ENCODE measurements around the gene RERE.

DNA sequence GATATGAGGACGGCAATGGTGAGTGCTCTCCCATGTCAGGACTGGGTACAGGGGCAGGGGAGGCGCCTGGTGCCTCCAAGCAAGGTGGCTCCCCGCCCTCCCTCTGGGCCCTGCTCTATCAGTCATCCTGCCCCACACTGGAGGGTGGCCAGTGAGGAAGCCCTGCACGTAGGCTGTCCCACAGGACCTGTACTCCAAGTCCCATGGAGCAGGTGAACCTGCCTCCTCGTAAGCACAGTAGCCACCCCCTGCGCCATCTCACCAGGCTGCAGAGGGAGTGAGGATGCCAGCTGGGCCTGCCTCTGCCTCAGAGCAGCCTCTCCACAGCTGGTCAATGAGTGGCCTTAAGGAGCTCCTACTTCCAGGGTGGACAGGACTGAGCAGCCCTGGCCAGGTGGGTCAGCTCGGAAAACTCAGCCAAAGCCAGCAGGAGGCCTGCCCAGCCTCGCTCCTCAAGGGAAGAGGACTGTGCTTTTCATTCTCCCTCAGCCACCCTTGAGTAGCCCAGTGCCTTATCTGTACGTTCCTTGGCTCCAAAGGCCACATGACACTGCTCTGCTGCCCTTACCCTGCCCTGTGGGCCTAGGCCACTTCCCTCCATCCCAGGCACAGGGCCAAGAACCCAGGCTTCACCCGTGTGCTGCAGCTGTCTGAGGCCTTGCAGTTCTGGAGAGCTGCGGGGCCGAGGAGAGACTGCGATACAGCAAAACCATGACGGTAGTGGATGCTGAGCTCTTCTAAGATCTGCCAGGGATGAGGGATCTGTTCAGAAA, 459.9 kb downstream of the RERE start:
- TF ChIP-seq, protein P1, sequence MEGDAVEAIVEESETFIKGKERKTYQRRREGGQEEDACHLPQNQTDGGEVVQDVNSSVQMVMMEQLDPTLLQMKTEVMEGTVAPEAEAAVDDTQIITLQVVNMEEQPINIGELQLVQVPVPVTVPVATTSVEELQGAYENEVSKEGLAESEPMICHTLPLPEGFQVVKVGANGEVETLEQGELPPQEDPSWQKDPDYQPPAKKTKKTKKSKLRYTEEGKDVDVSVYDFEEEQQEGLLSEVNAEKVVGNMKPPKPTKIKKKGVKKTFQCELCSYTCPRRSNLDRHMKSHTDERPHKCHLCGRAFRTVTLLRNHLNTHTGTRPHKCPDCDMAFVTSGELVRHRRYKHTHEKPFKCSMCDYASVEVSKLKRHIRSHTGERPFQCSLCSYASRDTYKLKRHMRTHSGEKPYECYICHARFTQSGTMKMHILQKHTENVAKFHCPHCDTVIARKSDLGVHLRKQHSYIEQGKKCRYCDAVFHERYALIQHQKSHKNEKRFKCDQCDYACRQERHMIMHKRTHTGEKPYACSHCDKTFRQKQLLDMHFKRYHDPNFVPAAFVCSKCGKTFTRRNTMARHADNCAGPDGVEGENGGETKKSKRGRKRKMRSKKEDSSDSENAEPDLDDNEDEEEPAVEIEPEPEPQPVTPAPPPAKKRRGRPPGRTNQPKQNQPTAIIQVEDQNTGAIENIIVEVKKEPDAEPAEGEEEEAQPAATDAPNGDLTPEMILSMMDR (IDR thresholded peaks at IDR 0.05; ENCODE audit: insufficient read depth, low read depth, low read length), result no peak
- no peak for TF ChIP-seq EZH2 (IDR thresholded peaks at IDR 0.05; ENCODE audit: insufficient read depth, low read length)
